Activated CD4-positive, alpha-beta T cell treated with anti-CD3 and anti-CD28 coated beads, Interleukin-2, amount 50 U/mL, for 4 hours (primary cell): ENCODE data around the gene ABCB8.
A peak's percentile ranks its signal among the peaks of the same experiment; 100 is the strongest.

ENCODE experiments used
- DNase-seq, 2 experiments: peaks; one replicate each; pipeline ENCODE4 v3.0.0-alpha.2; 2020

Gene ABCB8

GRCh38 chr7:151028131-151028947 is at the start of gene ABCB8:
Gene ABCB8, plus strand, starts transcription at chr7:151028450. Its CDS starts 66 bp downstream, at chr7:151028516.
- DNase-seq: peak; percentile 98

GRCh38 chr7:150979713-150980390 is 48.4 kb upstream of the ABCB8 start:
- DNase-seq: no peak

GRCh38 chr7:150980663-150981062 is 47.6 kb upstream of the ABCB8 start:
- no peak for DNase-seq

- no peak for DNase-seq
Observed at GRCh38 chr7:150981644-150982043, 46.6 kb upstream of the ABCB8 start.

GRCh38 chr7:150982351-150982750 is 45.9 kb upstream of the ABCB8 start:
- DNase-seq: no peak

- no peak for DNase-seq
Observed at GRCh38 chr7:150983893-150984368, 44.3 kb upstream of the ABCB8 start.

- peak; percentile 54 to 56 for DNase-seq
Observed at GRCh38 chr7:150986099-150986512, 42.1 kb upstream of the ABCB8 start.

GRCh38 chr7:150986556-150986955 is 41.7 kb upstream of the ABCB8 start:
- no peak for DNase-seq

- peak; percentile 62 to 66 for DNase-seq
Observed at GRCh38 chr7:150988230-150989226, 39.7 kb upstream of the ABCB8 start.

GRCh38 chr7:150989456-150989855 is 38.8 kb upstream of the ABCB8 start:
- DNase-seq: no peak

GRCh38 chr7:150990416-150991186 is 37.6 kb upstream of the ABCB8 start, which contains the start of gene NOS3:
Gene NOS3, plus strand, starts transcription at chr7:150991017. Its CDS starts 2,787 bp downstream, at chr7:150993804.
- no peak for DNase-seq

GRCh38 chr7:150992051-150992640 is 36.1 kb upstream of the ABCB8 start:
- no peak for DNase-seq

- DNase-seq: no peak
Observed at GRCh38 chr7:150992833-150993302, 35.4 kb upstream of the ABCB8 start.

GRCh38 chr7:150993511-150993910 is 34.7 kb upstream of the ABCB8 start:
- no peak for DNase-seq

GRCh38 chr7:150994141-150994837 is 34.0 kb upstream of the ABCB8 start:
- DNase-seq: no peak

GRCh38 chr7:150994838-150995510 is 33.3 kb upstream of the ABCB8 start:
- no peak for DNase-seq

- no peak for DNase-seq
Observed at GRCh38 chr7:150996376-150997074, 31.7 kb upstream of the ABCB8 start.

GRCh38 chr7:150997075-150997511 is 31.2 kb upstream of the ABCB8 start:
- DNase-seq: no peak

GRCh38 chr7:150997817-150998216 is 30.4 kb upstream of the ABCB8 start:
- no peak for DNase-seq
